Measurements from ENCODE around the gene ARHGEF18.

The ARHGEF18 gene

DNA sequence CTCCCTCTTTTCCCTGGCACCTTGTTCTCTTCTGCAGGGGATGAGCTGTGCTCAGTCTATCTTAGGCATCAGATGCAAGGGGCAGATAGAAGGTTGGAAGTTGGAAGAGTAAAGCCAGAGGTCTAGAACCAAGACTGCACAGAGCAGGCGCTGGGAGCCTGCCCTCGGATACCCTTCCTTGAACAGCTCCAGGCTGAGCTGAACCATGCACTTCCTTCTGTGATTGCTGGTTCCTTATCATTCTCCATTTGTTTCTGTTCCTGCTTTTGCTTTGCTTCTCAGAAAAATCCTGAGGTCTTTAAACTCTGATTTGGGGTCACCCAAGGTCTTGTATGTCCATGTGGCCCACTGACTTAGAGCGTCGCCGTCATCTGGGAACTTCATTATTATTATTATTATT lies 36.3 kb downstream of the ARHGEF18 start:
- Histone ChIP-seq H3K27ac (replicated peaks) (no peak overlapping the region), H3K27me3 (ENCODE audit: insufficient read depth, poor library complexity, severe bottlenecking) (no peaks in the 10 kb centered on the region), H3K4me3 (replicated peaks; ENCODE audit: insufficient read depth, low read length) (no peak overlapping the region)
- TF ChIP-seq POLR2AphosphoS5 (IDR thresholded peaks at IDR 0.05; ENCODE audit: low read depth) (no peak), GABPA (IDR thresholded peaks at IDR 0.05; ENCODE audit: low read depth) (no peak), SPI1 (IDR thresholded peaks at IDR 0.05; ENCODE audit: borderline replicate concordance, low read depth) (no peak)
- TF ChIP-seq, protein P1, sequence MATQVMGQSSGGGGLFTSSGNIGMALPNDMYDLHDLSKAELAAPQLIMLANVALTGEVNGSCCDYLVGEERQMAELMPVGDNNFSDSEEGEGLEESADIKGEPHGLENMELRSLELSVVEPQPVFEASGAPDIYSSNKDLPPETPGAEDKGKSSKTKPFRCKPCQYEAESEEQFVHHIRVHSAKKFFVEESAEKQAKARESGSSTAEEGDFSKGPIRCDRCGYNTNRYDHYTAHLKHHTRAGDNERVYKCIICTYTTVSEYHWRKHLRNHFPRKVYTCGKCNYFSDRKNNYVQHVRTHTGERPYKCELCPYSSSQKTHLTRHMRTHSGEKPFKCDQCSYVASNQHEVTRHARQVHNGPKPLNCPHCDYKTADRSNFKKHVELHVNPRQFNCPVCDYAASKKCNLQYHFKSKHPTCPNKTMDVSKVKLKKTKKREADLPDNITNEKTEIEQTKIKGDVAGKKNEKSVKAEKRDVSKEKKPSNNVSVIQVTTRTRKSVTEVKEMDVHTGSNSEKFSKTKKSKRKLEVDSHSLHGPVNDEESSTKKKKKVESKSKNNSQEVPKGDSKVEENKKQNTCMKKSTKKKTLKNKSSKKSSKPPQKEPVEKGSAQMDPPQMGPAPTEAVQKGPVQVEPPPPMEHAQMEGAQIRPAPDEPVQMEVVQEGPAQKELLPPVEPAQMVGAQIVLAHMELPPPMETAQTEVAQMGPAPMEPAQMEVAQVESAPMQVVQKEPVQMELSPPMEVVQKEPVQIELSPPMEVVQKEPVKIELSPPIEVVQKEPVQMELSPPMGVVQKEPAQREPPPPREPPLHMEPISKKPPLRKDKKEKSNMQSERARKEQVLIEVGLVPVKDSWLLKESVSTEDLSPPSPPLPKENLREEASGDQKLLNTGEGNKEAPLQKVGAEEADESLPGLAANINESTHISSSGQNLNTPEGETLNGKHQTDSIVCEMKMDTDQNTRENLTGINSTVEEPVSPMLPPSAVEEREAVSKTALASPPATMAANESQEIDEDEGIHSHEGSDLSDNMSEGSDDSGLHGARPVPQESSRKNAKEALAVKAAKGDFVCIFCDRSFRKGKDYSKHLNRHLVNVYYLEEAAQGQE (IDR thresholded peaks at IDR 0.05; ENCODE audit: insufficient replicate concordance, low read depth) = no peak
- TF ChIP-seq, protein P2, sequence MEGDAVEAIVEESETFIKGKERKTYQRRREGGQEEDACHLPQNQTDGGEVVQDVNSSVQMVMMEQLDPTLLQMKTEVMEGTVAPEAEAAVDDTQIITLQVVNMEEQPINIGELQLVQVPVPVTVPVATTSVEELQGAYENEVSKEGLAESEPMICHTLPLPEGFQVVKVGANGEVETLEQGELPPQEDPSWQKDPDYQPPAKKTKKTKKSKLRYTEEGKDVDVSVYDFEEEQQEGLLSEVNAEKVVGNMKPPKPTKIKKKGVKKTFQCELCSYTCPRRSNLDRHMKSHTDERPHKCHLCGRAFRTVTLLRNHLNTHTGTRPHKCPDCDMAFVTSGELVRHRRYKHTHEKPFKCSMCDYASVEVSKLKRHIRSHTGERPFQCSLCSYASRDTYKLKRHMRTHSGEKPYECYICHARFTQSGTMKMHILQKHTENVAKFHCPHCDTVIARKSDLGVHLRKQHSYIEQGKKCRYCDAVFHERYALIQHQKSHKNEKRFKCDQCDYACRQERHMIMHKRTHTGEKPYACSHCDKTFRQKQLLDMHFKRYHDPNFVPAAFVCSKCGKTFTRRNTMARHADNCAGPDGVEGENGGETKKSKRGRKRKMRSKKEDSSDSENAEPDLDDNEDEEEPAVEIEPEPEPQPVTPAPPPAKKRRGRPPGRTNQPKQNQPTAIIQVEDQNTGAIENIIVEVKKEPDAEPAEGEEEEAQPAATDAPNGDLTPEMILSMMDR (IDR thresholded peaks at IDR 0.05; ENCODE audit: insufficient read depth, low read length) = no peak
- DNase-seq (ENCODE audit: low read depth in 1 of 2, low spot score in 1 of 2) = no peak

DNA sequence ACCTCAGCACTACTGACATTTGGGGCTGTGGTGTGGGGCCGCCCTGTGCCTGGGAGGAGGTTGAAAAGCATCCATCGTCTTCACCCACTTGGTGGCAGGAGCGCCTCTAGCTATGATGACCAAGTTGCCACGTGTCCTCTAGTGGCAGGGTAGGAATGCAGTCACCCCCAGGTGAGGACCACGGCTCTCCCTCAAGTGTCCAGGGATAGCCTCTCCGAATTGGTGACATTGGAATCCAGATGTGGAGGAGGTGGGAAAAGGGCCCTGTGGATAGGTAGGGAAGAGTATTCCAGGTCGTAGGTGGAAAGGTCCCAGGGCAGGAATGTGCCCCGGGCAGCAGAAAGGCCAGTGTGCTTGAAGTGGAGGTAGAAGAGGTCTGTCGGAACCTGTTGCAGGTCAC lies 37.6 kb downstream of the ARHGEF18 start:
- Histone ChIP-seq H3K4me3 (replicated peaks; ENCODE audit: insufficient read depth, low read length) (no peak overlapping the region), H3K27me3 (ENCODE audit: insufficient read depth, poor library complexity, severe bottlenecking) (no peaks in the 10 kb centered on the region), H3K27ac (replicated peaks) (no peak overlapping the region)
- DNase-seq (ENCODE audit: low read depth in 1 of 2, low spot score in 1 of 2) = no peak
- TF ChIP-seq, protein P1 (IDR thresholded peaks at IDR 0.05; ENCODE audit: insufficient replicate concordance, low read depth) = no peak
- no peak for TF ChIP-seq GABPA (IDR thresholded peaks at IDR 0.05; ENCODE audit: low read depth)
- no peak for TF ChIP-seq POLR2AphosphoS5 (IDR thresholded peaks at IDR 0.05; ENCODE audit: low read depth)
- TF ChIP-seq SPI1 (IDR thresholded peaks at IDR 0.05; ENCODE audit: borderline replicate concordance, low read depth) = no peak
- TF ChIP-seq, protein P2 (IDR thresholded peaks at IDR 0.05; ENCODE audit: insufficient read depth, low read length) = no peak

DNA sequence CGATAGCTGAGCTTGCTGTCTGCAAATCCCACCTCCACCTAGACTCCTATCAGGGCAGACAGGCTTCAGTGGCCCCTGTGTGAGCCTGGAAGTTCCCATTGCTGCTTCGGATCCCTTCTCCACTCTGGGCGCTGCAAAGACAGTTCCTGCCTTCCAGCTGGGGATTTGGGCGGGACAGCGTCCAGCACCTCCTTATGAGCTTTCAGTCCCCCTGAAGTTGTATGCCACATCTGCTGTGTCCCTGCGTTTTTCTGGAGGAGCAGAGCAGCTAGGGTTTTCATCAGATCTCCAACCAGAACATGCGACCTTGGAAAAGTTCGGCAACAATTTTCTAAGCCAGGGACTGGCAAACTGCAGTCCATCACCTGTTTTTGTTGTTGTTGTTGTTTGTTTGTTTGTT lies 38.0 kb downstream of the ARHGEF18 start:
- no peak overlapping the region for H3K27ac ChIP-seq (replicated peaks)

More for the DNA sequence above, 38.0 kb downstream of the ARHGEF18 start:
- TF ChIP-seq, protein P1 (IDR thresholded peaks at IDR 0.05; ENCODE audit: insufficient replicate concordance, low read depth) = no peak
- TF ChIP-seq SPI1 (IDR thresholded peaks at IDR 0.05; ENCODE audit: borderline replicate concordance, low read depth) = no peak
- TF ChIP-seq POLR2AphosphoS5 (IDR thresholded peaks at IDR 0.05; ENCODE audit: low read depth) = no peak
- TF ChIP-seq, protein P2 (IDR thresholded peaks at IDR 0.05; ENCODE audit: insufficient read depth, low read length) = no peak
- no peak for TF ChIP-seq GABPA (IDR thresholded peaks at IDR 0.05; ENCODE audit: low read depth)
- Histone ChIP-seq H3K4me3 (replicated peaks; ENCODE audit: insufficient read depth, low read length) (no peak overlapping the region), H3K27me3 (ENCODE audit: insufficient read depth, poor library complexity, severe bottlenecking) (no peaks in the 10 kb centered on the region)
- no peak for DNase-seq (ENCODE audit: low read depth in 1 of 2, low spot score in 1 of 2)
